Esophagus muscularis mucosa (tissue), 4 donors: ENCODE data around the gene CLTA. TPM values are rescaled to one million over a fixed set of nuclear protein-coding genes. Genes with fewer than 3 reads are reported as not detected.

Experiments used
- DNase-seq: peaks from one replicate; pipeline ENCODE4 v3.0.0-alpha.2; 2017; ENCODE audit errors: extremely low spot score
- H3K27ac ChIP-seq, 4 donors: fragments of 200-600 bp; sonication (generic); replicated peaks in 1 of 4; 1 replicate in 3 of 4; 2 replicates in 1 of 4; pipeline ENCODE4 v1.5.1; 2016 to 2019; ENCODE audit warnings: mild to moderate bottlenecking in 1 of 4
- H3K27me3 ChIP-seq, 4 donors: fragments of 200-600 bp; sonication (generic); one replicate each; pipeline versions ENCODE4 v1.5.1 to v1.6.0; 2016 to 2019
- H3K36me3 ChIP-seq, 4 donors: fragments of 200-600 bp; sonication (generic); one replicate each; pipeline ENCODE4 v1.5.1; 2016 to 2019
- H3K4me1 ChIP-seq, 4 donors: fragments of 200-600 bp; sonication (generic); one replicate each; pipeline ENCODE4 v1.5.1; 2016 to 2019
- H3K4me3 ChIP-seq, 4 donors: fragments of 200-600 bp; sonication (generic); 1 replicate in 2 of 4; 2 replicates in 2 of 4; pipeline ENCODE4 v1.5.1; 2016 to 2019; ENCODE audit warnings: mild to moderate bottlenecking in 4 of 4, moderate library complexity in 1 of 4
- H3K9me3 ChIP-seq, 4 donors: fragments of 200-600 bp; sonication (generic); 1 replicate in 3 of 4; 2 replicates in 1 of 4; pipeline ENCODE4 v1.5.1; 2016 to 2019
- CTCF ChIP-seq, 3 experiments: fragments of 200-600 bp in 2 of 3; fragments of 450-650 bp in 1 of 3; sonication (generic) in 2 of 3; IDR thresholded peaks; one replicate each; pipeline ENCODE4 v1.5.1; 2017 to 2019; ENCODE audit warnings: antibody characterized with exemption in 3 of 3, mild to moderate bottlenecking in 2 of 3, moderate library complexity in 1 of 3
- EP300 ChIP-seq: sonication (generic); formaldehyde crosslinking; IDR thresholded peaks from one replicate; pipeline ENCODE4 v1.6.1; 2017; ENCODE audit warnings: antibody characterized with exemption
- POLR2A ChIP-seq: fragments of 450-650 bp; IDR thresholded peaks from one replicate; pipeline ENCODE4 v1.6.1; 2017; ENCODE audit warnings: antibody characterized with exemption, moderate library complexity, mild to moderate bottlenecking, low read depth
- POLR2AphosphoS5 ChIP-seq, 2 donors: sonication (generic); formaldehyde crosslinking; IDR thresholded peaks; one replicate each; pipeline ENCODE4 v1.6.1; 2017; ENCODE audit warnings: antibody characterized with exemption in 2 of 2
- WGBS: methylation state at CpG from one replicate; pipeline ENCODE4 v1.1.5; 2018; 5-methylcytosine and 5-hydroxymethylcytosine counted together
- intact Hi-C: fragments of 100-400 bp; cut with DNase I; formaldehyde crosslinking; loops from one replicate; pipeline ENCODE4 v1.15.1; 2023
- total RNA-seq, 4 donors: library from RNA; depleted of rRNA; stranded (reverse); fragments of >200 nt; gene quantifications; one replicate each; pipeline versions ENCODE4 v1.1.0 to v1.2.1, GENCODE V29; 2016

The CLTA gene
- total RNA-seq, 4 donors from 2014 or later = 125 to 178 (median 159) TPM

GRCh38 chr9:36148311-36149051 is 42.2 kb upstream of the CLTA start:
- TF ChIP-seq EP300 = no peak
- TF ChIP-seq POLR2A = no peak
- TF ChIP-seq POLR2AphosphoS5 (IDR thresholded peaks at IDR 0.05) = peak; percentile 83 to 91
- no peak for TF ChIP-seq CTCF (IDR thresholded peaks at IDR 0.05)
- WGBS = 28% methylated on average over 7 of the region's 14 CpGs
- peak overlapping the region in 1 of 4 donors; percentile 9 for H3K4me3 ChIP-seq

GRCh38 chr9:36149197-36149596 is 41.5 kb upstream of the CLTA start:
- Histone ChIP-seq H3K4me1 (peaks cover 36 to 96% (median 86%) of the 10 kb centered on the region in 4 donors), H3K9me3 (no peaks in the 10 kb centered on the region), H3K4me3 (no peak overlapping the region), H3K36me3 (peaks cover 0 to 38% (median 6%) of the 10 kb centered on the region in 4 donors), H3K27ac (peak overlapping the region; percentile 76 to 92 (median 86)), H3K27me3 (no peaks in the 10 kb centered on the region)
- WGBS = 76% methylated on average over 3 of the region's 4 CpGs
- no peak for DNase-seq
- intact Hi-C loops = no loop called here
- TF ChIP-seq EP300 (no peak), POLR2AphosphoS5 (IDR thresholded peaks at IDR 0.05) (no peak), POLR2A (no peak), CTCF (IDR thresholded peaks at IDR 0.05) (no peak)

More at GRCh38 chr9:36148311-36149051, 42.2 kb upstream of the CLTA start:
- peak; percentile 99 for DNase-seq
- no peaks in the 10 kb centered on the region for H3K9me3 ChIP-seq
- H3K4me1 ChIP-seq = peaks cover 37 to 96% (median 86%) of the 10 kb centered on the region in 4 donors
- intact Hi-C loops = no loop called here
- peaks cover 0 to 38% (median 6%) of the 10 kb centered on the region in 4 donors for H3K36me3 ChIP-seq
- peak overlapping the region; percentile 76 to 92 (median 86) for H3K27ac ChIP-seq
- H3K27me3 ChIP-seq = no peaks in the 10 kb centered on the region

GRCh38 chr9:36150574-36151315 is 40.0 kb upstream of the CLTA start:
- intact Hi-C loops = no loop called here
- peak overlapping the region; percentile 76 to 92 (median 86) for H3K27ac ChIP-seq

More at GRCh38 chr9:36150574-36151315, 40.0 kb upstream of the CLTA start:
- no peak overlapping the region for H3K4me3 ChIP-seq
- no peak for DNase-seq
- no peaks in the 10 kb centered on the region for H3K9me3 ChIP-seq
- H3K27me3 ChIP-seq = no peaks in the 10 kb centered on the region
- no peak for TF ChIP-seq CTCF (IDR thresholded peaks at IDR 0.05)
- TF ChIP-seq POLR2A = no peak
- no peak for TF ChIP-seq EP300
- TF ChIP-seq POLR2AphosphoS5 (IDR thresholded peaks at IDR 0.05) = no peak
- peaks cover 0 to 36% (median 6%) of the 10 kb centered on the region in 4 donors for H3K36me3 ChIP-seq
- H3K4me1 ChIP-seq = peaks cover 44 to 96% (median 88%) of the 10 kb centered on the region in 4 donors
- 58% methylated on average over 3 of the region's 4 CpGs for WGBS
